WTC11 (cell line): ENCODE measurements around the gene DMC1. TPM values are rescaled to one million over a fixed set of nuclear protein-coding genes. Genes with fewer than 3 reads are reported as not detected.

Source experiments
- ATAC-seq: fragments of 200-7000 bp; cut with Tn5 transposase; 2 replicates; pipeline ENCODE4 v1.10.0; 2021; ENCODE audit warnings: mild to moderate bottlenecking, moderate library complexity
- CTCF ChIA-PET: fragments of 300-600 bp; sonication (Branson Sonifier 250); formaldehyde crosslinking; loops from one replicate; lab custom pipeline; 2021; ENCODE audit warnings: antibody characterized with exemption; lab: Charles Lee
- POLR2A ChIA-PET: fragments of 350-600 bp; sonication (Branson Sonifier 250); formaldehyde crosslinking; loops from one replicate; lab custom pipeline; 2021; ENCODE audit warnings: antibody characterized with exemption; lab: Charles Lee
- DNase-seq: peaks from one replicate; pipeline ENCODE4 v3.0.0; 2021; ENCODE audit warnings: low spot score
- H3K27ac Mint-ChIP-seq: 2 replicates; pipeline ENCODE4 v1.8.0; 2021; ENCODE audit warnings: mixed read lengths
- H3K27me3 Mint-ChIP-seq: 2 replicates; pipeline ENCODE4 v1.8.0; 2021; ENCODE audit warnings: low read depth, mild to moderate bottlenecking, moderate library complexity, mixed read lengths
- H3K36me3 Mint-ChIP-seq: 2 replicates; pipeline ENCODE4 v1.8.0; 2021; ENCODE audit warnings: mixed read lengths
- H3K4me1 Mint-ChIP-seq: 2 replicates; pipeline ENCODE4 v1.8.0; 2022; ENCODE audit warnings: mixed read lengths
- H3K4me3 Mint-ChIP-seq: 2 replicates; pipeline ENCODE4 v1.8.0; 2021; ENCODE audit warnings: mild to moderate bottlenecking, moderate library complexity, mixed read lengths
- H3K9me3 Mint-ChIP-seq: 2 replicates; pipeline ENCODE4 v1.8.0; 2021; ENCODE audit warnings: mixed read lengths
- AFF4 ChIP-seq: sonication (generic); formaldehyde crosslinking; IDR thresholded peaks from 2 replicates; pipeline ENCODE4 v1.8.1; 2023; ENCODE audit warnings: mild to moderate bottlenecking, missing genetic modification reagents, borderline replicate concordance
- ATF3 ChIP-seq: sonication (generic); formaldehyde crosslinking; conservative IDR thresholded peaks from 2 replicates; pipeline ENCODE4 v1.8.1; 2022; ENCODE audit warnings: mild to moderate bottlenecking, missing genetic modification reagents
- CBFB ChIP-seq: sonication (generic); formaldehyde crosslinking; IDR thresholded peaks from 2 replicates; pipeline ENCODE4 v1.8.1; 2022; ENCODE audit warnings: mild to moderate bottlenecking, low read depth, missing genetic modification reagents
- ESRRA ChIP-seq: sonication (generic); formaldehyde crosslinking; IDR thresholded peaks from 2 replicates; pipeline ENCODE4 v1.8.1; 2022; ENCODE audit warnings: mild to moderate bottlenecking, missing genetic modification reagents, borderline replicate concordance
- HMGA2 ChIP-seq: fragments of 250-450 bp; sonication (Bioruptor Pico); IDR thresholded peaks from 2 replicates; pipeline ENCODE4 v1.4.0; 2021; ENCODE audit warnings: mild to moderate bottlenecking, moderate library complexity
- JAZF1 ChIP-seq: fragments of 250-450 bp; sonication (Bioruptor Pico); IDR thresholded peaks from 2 replicates; pipeline ENCODE4 v1.9.0; 2021; ENCODE audit warnings: moderate library complexity, mild to moderate bottlenecking, inconsistent platforms
- NFATC4 ChIP-seq: fragments of 250-450 bp; sonication (Bioruptor Pico); IDR thresholded peaks from 2 replicates; pipeline ENCODE4 v1.9.0; 2021; ENCODE audit warnings: mild to moderate bottlenecking
- PRRX2 ChIP-seq: fragments of 250-450 bp; sonication (Bioruptor Pico); IDR thresholded peaks from 2 replicates; pipeline ENCODE4 v1.8.0; 2021; ENCODE audit warnings: mild to moderate bottlenecking
- RELA ChIP-seq: sonication (generic); formaldehyde crosslinking; IDR thresholded peaks from 2 replicates; pipeline ENCODE4 v1.8.1; 2022; ENCODE audit warnings: missing genetic modification reagents, mild to moderate bottlenecking, borderline replicate concordance
- SMAD4 ChIP-seq: sonication (generic); formaldehyde crosslinking; IDR thresholded peaks from 2 replicates; pipeline ENCODE4 v1.8.0; 2022; ENCODE audit warnings: mild to moderate bottlenecking, missing genetic modification reagents
- SOX15 ChIP-seq: fragments of 250-450 bp; sonication (Bioruptor Pico); IDR thresholded peaks from 2 replicates; pipeline ENCODE4 v1.9.0; 2021; ENCODE audit warnings: mild to moderate bottlenecking
- TCF7 ChIP-seq: sonication (generic); formaldehyde crosslinking; IDR thresholded peaks from 2 replicates; pipeline ENCODE4 v1.8.0; 2022; ENCODE audit warnings: mild to moderate bottlenecking, low read depth, missing genetic modification reagents, moderate library complexity
- TEAD4 ChIP-seq: sonication (generic); formaldehyde crosslinking; IDR thresholded peaks from 2 replicates; pipeline ENCODE4 v1.8.0; 2022; ENCODE audit warnings: mild to moderate bottlenecking, missing genetic modification reagents
- ZBTB21 ChIP-seq: sonication (generic); formaldehyde crosslinking; IDR thresholded peaks from 2 replicates; pipeline ENCODE4 v1.8.1; 2023; ENCODE audit warnings: mild to moderate bottlenecking, missing genetic modification reagents, borderline replicate concordance
- ZBTB43 ChIP-seq: sonication (generic); formaldehyde crosslinking; IDR thresholded peaks from 2 replicates; pipeline ENCODE4 v1.8.1; 2023; ENCODE audit warnings: mild to moderate bottlenecking, missing genetic modification reagents
- ZNF232 ChIP-seq: sonication (generic); formaldehyde crosslinking; IDR thresholded peaks from 2 replicates; pipeline ENCODE4 v1.8.0; 2022; ENCODE audit warnings: mild to moderate bottlenecking, missing genetic modification reagents
- ZNF416 ChIP-seq: fragments of 250-450 bp; sonication (Bioruptor Pico); IDR thresholded peaks from 2 replicates; pipeline ENCODE4 v1.9.0; 2021; ENCODE audit warnings: mild to moderate bottlenecking, inconsistent platforms
- total RNA-seq: library from RNA; stranded (reverse); gene quantifications from 3 replicates; pipeline ENCODE4 v1.2.3, GENCODE V29; 2021
- TF ChIP-seq, protein P1 (sequence below): sonication (generic); formaldehyde crosslinking; IDR thresholded peaks from 2 replicates; pipeline ENCODE4 v1.8.1; 2022; ENCODE audit warnings: missing genetic modification reagents, borderline replicate concordance
- TF ChIP-seq, protein P2 (sequence below): sonication (generic); formaldehyde crosslinking; IDR thresholded peaks from 2 replicates; pipeline ENCODE4 v1.8.0; 2022; ENCODE audit warnings: mild to moderate bottlenecking, missing genetic modification reagents
- TF ChIP-seq, protein P3 (sequence below): sonication (generic); formaldehyde crosslinking; IDR thresholded peaks from 2 replicates; pipeline ENCODE4 v1.8.1; 2023; ENCODE audit warnings: mild to moderate bottlenecking, missing genetic modification reagents, moderate library complexity
- TF ChIP-seq, protein P4 (sequence below): fragments of 250-450 bp; sonication (Bioruptor Pico); IDR thresholded peaks from 2 replicates; pipeline ENCODE4 v2.1.2; 2022; ENCODE audit warnings: mild to moderate bottlenecking, moderate library complexity
- TF ChIP-seq, protein P5 (sequence below): sonication (generic); formaldehyde crosslinking; IDR thresholded peaks from 2 replicates; pipeline ENCODE4 v1.8.1; 2022; ENCODE audit warnings: mild to moderate bottlenecking, moderate library complexity, missing genetic modification reagents

DMC1 gene
- total RNA-seq, 1 experiment from 2014 or later, result 4.3 TPM

DNA sequence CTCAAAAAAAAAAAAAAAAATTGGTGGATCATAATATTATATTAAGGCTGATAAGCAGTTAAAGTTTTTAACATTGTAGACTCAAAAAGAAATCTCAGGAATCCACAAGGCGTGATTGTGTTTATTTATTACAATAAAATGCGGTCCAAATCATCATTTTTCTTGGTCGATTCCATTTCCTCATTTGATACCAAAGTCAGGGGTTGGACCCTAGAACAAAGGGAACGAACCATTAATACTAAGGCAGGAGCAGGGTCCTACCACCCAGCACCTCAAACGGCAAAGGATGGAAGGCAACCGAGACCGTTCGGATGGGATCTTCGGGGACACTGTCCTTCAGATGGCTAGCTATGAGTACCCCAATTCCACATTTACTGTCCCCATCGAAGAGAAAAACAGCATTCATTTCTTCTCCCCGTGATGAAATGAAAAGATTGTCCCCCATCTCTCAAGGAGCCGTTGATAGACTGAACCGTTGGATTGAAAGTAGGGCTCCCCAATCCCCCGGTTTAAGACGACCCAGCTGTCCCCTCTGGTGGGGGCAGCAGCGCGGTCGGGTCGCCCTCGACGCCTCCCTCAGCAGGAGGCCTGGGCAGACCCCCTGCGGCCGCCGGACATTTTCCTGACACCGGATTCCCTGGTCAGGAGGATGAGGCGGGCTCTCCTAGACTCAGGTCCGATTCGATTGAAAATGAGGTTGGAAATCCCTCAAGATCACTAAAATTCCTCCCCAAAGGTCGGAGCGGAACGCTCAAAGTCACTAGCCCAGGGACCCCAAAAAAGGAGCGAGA lies 607 bp downstream of the DMC1 start (continued):
- TF ChIP-seq, protein P1, sequence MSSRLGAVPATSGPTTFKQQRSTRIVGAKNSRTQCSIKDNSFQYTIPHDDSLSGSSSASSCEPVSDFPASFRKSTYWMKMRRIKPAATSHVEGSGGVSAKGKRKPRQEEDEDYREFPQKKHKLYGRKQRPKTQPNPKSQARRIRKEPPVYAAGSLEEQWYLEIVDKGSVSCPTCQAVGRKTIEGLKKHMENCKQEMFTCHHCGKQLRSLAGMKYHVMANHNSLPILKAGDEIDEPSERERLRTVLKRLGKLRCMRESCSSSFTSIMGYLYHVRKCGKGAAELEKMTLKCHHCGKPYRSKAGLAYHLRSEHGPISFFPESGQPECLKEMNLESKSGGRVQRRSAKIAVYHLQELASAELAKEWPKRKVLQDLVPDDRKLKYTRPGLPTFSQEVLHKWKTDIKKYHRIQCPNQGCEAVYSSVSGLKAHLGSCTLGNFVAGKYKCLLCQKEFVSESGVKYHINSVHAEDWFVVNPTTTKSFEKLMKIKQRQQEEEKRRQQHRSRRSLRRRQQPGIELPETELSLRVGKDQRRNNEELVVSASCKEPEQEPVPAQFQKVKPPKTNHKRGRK (CRISPR knock-in tag), result no peak
- TF ChIP-seq, protein P2, sequence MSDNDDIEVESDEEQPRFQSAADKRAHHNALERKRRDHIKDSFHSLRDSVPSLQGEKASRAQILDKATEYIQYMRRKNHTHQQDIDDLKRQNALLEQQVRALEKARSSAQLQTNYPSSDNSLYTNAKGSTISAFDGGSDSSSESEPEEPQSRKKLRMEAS, result 0 out of 2 replicates have a peak, but pooled peaks have one; percentile 21
- TF ChIP-seq CBFB (CRISPR knock-in tag) (no peak), RELA (CRISPR knock-in tag) (no peak), PRRX2 (CRISPR knock-in tag) (no peak), ESRRA (CRISPR knock-in tag) (no peak), SMAD4 (CRISPR knock-in tag) (no peak), ZNF416 (CRISPR knock-in tag) (no peak), HMGA2 (CRISPR knock-in tag) (no peak), SOX15 (CRISPR knock-in tag) (no peak), ATF3 (no peak), ZNF232 (no peak), TCF7 (CRISPR knock-in tag) (no peak)
- TF ChIP-seq, protein P3, sequence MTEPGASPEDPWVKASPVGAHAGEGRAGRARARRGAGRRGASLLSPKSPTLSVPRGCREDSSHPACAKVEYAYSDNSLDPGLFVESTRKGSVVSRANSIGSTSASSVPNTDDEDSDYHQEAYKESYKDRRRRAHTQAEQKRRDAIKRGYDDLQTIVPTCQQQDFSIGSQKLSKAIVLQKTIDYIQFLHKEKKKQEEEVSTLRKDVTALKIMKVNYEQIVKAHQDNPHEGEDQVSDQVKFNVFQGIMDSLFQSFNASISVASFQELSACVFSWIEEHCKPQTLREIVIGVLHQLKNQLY (CRISPR knock-in tag), result no peak

DNA sequence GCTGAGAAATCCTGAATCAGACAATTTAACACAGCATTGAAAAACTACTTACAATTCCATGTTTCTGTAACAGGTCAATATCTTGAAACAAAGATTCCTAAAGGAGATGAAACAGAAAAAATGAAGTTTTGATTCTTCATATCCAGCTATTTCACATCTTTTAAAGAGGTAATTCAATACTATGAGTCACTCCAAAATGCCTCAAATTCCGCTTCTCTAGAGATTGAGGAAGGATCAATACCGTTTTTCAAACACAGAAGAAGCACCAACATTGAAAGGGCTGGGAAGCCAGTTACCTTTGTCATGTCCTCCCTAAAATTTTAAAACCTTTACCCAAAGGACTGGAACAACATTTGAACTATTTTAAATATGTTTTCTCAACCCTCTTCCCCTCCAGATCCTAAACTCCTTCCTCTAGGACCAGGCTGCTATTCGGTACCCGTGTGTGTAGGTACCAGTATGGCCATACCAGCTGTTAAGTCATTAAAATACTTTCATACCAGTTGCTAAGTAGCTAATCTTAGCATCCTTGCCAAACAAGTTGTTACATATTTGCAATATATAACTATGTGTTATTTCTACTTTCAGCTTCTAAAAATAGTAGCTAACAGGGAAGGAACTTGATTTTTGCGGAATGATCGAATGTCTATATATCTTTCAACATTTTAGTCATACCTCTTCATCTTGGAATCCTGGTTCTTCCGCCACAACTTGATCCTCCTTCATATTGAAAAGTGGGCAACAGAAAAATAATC lies 2.3 kb downstream of the DMC1 start:
- no peak overlapping the region for H3K4me3 Mint-ChIP-seq
- no peaks in the 10 kb centered on the region for H3K9me3 Mint-ChIP-seq
- ATAC-seq (no peak), DNase-seq (no peak)
- no peak overlapping the region for H3K27ac Mint-ChIP-seq
- CTCF ChIA-PET, result no interaction called here
- POLR2A ChIA-PET, result no interaction called here
- H3K27me3 Mint-ChIP-seq, result peaks cover 2% of the 10 kb centered on the region; the same call in 1 of the 2 replicates
- H3K36me3 Mint-ChIP-seq, result no peaks in the 10 kb centered on the region
- H3K4me1 Mint-ChIP-seq, result peaks cover 28% of the 10 kb centered on the region
- TF ChIP-seq HMGA2 (CRISPR knock-in tag) (no peak), AFF4 (CRISPR knock-in tag) (no peak), NFATC4 (CRISPR knock-in tag) (no peak), ZBTB21 (CRISPR knock-in tag) (no peak), TEAD4 (CRISPR knock-in tag) (no peak), JAZF1 (CRISPR knock-in tag) (no peak), ATF3 (no peak), ZBTB43 (no peak), CBFB (CRISPR knock-in tag) (no peak)
- TF ChIP-seq, protein P4, sequence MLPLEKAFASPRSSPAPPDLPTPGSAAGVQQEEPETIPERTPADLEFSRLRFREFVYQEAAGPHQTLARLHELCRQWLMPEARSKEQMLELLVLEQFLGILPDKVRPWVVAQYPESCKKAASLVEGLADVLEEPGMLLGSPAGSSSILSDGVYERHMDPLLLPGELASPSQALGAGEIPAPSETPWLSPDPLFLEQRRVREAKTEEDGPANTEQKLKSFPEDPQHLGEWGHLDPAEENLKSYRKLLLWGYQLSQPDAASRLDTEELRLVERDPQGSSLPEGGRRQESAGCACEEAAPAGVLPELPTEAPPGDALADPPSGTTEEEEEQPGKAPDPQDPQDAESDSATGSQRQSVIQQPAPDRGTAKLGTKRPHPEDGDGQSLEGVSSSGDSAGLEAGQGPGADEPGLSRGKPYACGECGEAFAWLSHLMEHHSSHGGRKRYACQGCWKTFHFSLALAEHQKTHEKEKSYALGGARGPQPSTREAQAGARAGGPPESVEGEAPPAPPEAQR (CRISPR knock-in tag), result no peak
- TF ChIP-seq, protein P5, sequence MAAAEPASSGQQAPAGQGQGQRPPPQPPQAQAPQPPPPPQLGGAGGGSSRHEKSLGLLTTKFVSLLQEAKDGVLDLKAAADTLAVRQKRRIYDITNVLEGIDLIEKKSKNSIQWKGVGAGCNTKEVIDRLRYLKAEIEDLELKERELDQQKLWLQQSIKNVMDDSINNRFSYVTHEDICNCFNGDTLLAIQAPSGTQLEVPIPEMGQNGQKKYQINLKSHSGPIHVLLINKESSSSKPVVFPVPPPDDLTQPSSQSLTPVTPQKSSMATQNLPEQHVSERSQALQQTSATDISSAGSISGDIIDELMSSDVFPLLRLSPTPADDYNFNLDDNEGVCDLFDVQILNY, result no peak
